HG02981 (cell line): ENCODE measurements around the gene CLK1.

Experiments used
- ATAC-seq: cut with Tn5 transposase; IDR thresholded peaks from one replicate; pipeline ENCODE4 v1.9.1; 2021; ENCODE audit warnings: mild to moderate bottlenecking, moderate library complexity; ENCODE audit not compliant: unreplicated experiment

CLK1 gene

GRCh38 chr2:200811333-200812121 is 52.9 kb downstream of the CLK1 start, which contains the start of gene BZW1:
Gene BZW1 (plus strand): TSS chr2:200811910. CDS start chr2:200813218, 1,308 bp downstream.
- peak; percentile 71 for ATAC-seq

GRCh38 chr2:200810998-200811332 is 53.5 kb downstream of the CLK1 start:
- ATAC-seq: no peak

- no peak for ATAC-seq
These were observed 54.0 kb downstream of the CLK1 start for GRCh38 chr2:200810252-200810997.

GRCh38 chr2:200809506-200810251 is 54.8 kb downstream of the CLK1 start:
- ATAC-seq: no peak
